Upper lobe of left lung (tissue), 4 donors: Measurements from ENCODE around the gene CRELD2.

Source experiments
- CTCF ChIP-seq, 6 experiments: fragments of 450-650 bp in 4 of 6; fragments of 200-600 bp in 2 of 6; sonication (generic) in 2 of 6; IDR thresholded peaks; one replicate each; pipeline ENCODE4 v1.5.1; 2016 to 2019; ENCODE audit warnings: antibody characterized with exemption in 6 of 6
- EP300 ChIP-seq, 4 donors: sonication (generic); formaldehyde crosslinking; IDR thresholded peaks; one replicate each; pipeline ENCODE4 v1.5.1; 2017; ENCODE audit warnings: antibody characterized with exemption in 4 of 4, control low read depth in 2 of 4
- POLR2A ChIP-seq, 4 donors: fragments of 450-650 bp; IDR thresholded peaks; one replicate each; pipeline ENCODE4 v1.5.1; 2016 to 2017; ENCODE audit warnings: antibody characterized with exemption in 4 of 4, mild to moderate bottlenecking in 2 of 4
- POLR2AphosphoS5 ChIP-seq, 2 donors: sonication (generic); formaldehyde crosslinking; IDR thresholded peaks; one replicate each; pipeline ENCODE4 v1.5.1; 2017; ENCODE audit warnings: antibody characterized with exemption in 2 of 2

DNA sequence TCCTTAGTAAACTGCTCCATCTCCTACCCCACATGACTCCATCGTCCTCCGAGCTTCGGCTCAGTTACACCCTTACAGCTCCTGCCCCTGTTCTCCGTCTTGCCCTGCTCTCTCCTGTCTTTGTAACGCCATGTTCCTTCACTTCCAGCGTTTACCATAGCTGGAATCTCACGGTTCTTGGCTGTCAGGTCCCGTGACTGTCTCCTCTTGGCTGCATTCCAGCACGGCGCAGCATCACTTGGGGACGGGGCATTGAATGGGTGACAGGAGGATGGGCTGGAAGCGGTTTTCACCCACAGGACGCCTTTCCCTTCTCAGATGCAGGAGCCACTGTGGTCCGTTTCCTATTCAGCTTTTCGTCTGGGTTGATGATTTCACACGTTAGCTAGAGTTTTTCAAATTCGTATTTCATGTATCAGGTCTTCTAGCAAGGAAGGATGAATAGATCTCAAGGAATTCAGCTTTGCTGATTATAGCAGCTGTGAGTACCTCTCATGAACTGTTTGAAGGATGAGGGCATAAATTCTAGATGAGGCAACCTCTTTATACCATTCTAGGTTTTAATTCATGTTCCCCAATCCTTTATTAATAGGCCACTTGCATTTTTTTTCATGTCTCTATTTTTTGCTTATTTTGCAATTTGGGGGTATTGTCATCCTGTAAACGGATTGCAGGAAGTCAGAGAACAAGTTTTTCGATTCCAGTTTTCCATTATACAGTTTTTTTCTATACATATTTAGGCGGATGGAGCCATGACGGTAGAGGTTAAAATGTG is 35.7 kb upstream of the CRELD2 start:
- TF ChIP-seq POLR2A (IDR thresholded peaks at IDR 0.05): no peak
- TF ChIP-seq CTCF (IDR thresholded peaks at IDR 0.05): no peak
- no peak for TF ChIP-seq POLR2AphosphoS5 (IDR thresholded peaks at IDR 0.05)
- TF ChIP-seq EP300 (IDR thresholded peaks at IDR 0.05): no peak
